A549 (cell line): ENCODE results near the gene SLC12A7. TPM values are rescaled to one million over a fixed set of nuclear protein-coding genes. Genes with fewer than 3 reads are reported as not detected.
A peak's percentile ranks its signal among the peaks of the same experiment; 100 is the strongest.
"Not testable (repeated sequence)": the region's sequence is repeated elsewhere in the genome, so short reads cannot be mapped to it uniquely, and the experiment has no call there.

ENCODE experiments used
- ATAC-seq, 2 experiments: fragments of 200-7000 bp in 1 of 2; fragments of >200 bp in 1 of 2; cut with Nextera tagmentation in 1 of 2; cut with Tn5 transposase in 1 of 2; 3 replicates each; pipeline versions ENCODE4 v1.8.0 to v1.9.1; 2018 to 2020; ENCODE audit warnings: mild to moderate bottlenecking in 1 of 2, moderate library complexity in 1 of 2
- CTCF ChIA-PET: fragments of 300-600 bp; sonication (Branson Sonifier 250); formaldehyde crosslinking; extraction: SDS; loops from one replicate; lab custom pipeline; 2021; ENCODE audit warnings: antibody characterized with exemption, inconsistent platforms; lab: Yijun Ruan, JAX
- POLR2A ChIA-PET: fragments of 350-600 bp; formaldehyde crosslinking; extraction: SDS; loops from one replicate; lab custom pipeline; 2021; ENCODE audit warnings: antibody characterized with exemption, inconsistent platforms; lab: Yijun Ruan, JAX
- DNase-seq, 2 experiments: peaks; one replicate each; pipeline versions ENCODE4 v3.0.0 to v3.0.0-alpha.2; 2011 to 2016; ENCODE audit warnings: low read depth in 1 of 2, low spot score in 1 of 2
- FAIRE-seq: peaks from 2 replicates; lab custom pipeline; 2011; peaks lifted over from hg19 to GRCh38; lab: Jason Lieb, UNC
- H3K27ac ChIP-seq, 2 experiments: fragments of >200 bp; sonication (Bioruptor Twin); formaldehyde crosslinking; 3 replicates each; pipeline ENCODE4 v1.5.1; 2016 to 2017
- H3K4me1 ChIP-seq: fragments of >200 bp; sonication (Bioruptor Twin); formaldehyde crosslinking; 3 replicates; pipeline ENCODE4 v1.6.1; 2016
- H3K4me2 ChIP-seq: fragments of >200 bp; sonication (Bioruptor Twin); formaldehyde crosslinking; 3 replicates; pipeline ENCODE4 v1.6.1; 2016
- H3K4me3 ChIP-seq: fragments of >200 bp; sonication (Bioruptor Twin); formaldehyde crosslinking; 3 replicates; pipeline ENCODE4 v1.5.1; 2016
- H3K9me3 ChIP-seq: fragments of >200 bp; sonication (Bioruptor Twin); formaldehyde crosslinking; 3 replicates; pipeline ENCODE4 v1.6.1; 2016
- ESRRA ChIP-seq: fragments of 150-350 bp; IDR thresholded peaks from 2 replicates; pipeline ENCODE4 v1.6.1; 2014; ENCODE audit warnings: mild to moderate bottlenecking, low read length, borderline replicate concordance
- FOSB ChIP-seq: fragments of 250-450 bp; sonication (Bioruptor Pico); IDR thresholded peaks from 2 replicates; pipeline ENCODE4 v1.5.0; 2020; ENCODE audit warnings: mild to moderate bottlenecking, moderate library complexity
- GATA3 ChIP-seq: IDR thresholded peaks from 2 replicates; pipeline ENCODE4 v1.6.1; 2012; ENCODE audit warnings: borderline replicate concordance
- HOXA7 ChIP-seq: fragments of 250-450 bp; sonication (Bioruptor Pico); IDR thresholded peaks from 2 replicates; pipeline ENCODE4 v1.5.0; 2020; ENCODE audit warnings: mild to moderate bottlenecking, moderate library complexity
- JUNB ChIP-seq: fragments of >200 bp; sonication (Bioruptor Twin); formaldehyde crosslinking; IDR thresholded peaks from 2 replicates; pipeline ENCODE4 v1.6.1; 2016
- NR3C1 ChIP-seq: fragments of >200 bp; sonication (Bioruptor Twin); formaldehyde crosslinking; IDR thresholded peaks from 3 replicates; pipeline ENCODE4 v1.6.1; 2017
- ZC3H11A ChIP-seq: fragments of 450-650 bp; IDR thresholded peaks from 2 replicates; pipeline ENCODE4 v1.6.1; 2014; ENCODE audit warnings: antibody characterized with exemption, mild to moderate bottlenecking
- WGBS: methylation state at CpG from one replicate; pipeline ENCODE4 v1.1.6; 2017; ENCODE audit errors: missing lambda C conversion rate; 5-methylcytosine and 5-hydroxymethylcytosine counted together
- polyA plus RNA-seq, 4 experiments: library from polyadenylated mRNA; depleted of rRNA in 3 of 4; stranded (reverse); fragments of >200 nt; fragmentation: RNase III in 1 of 4; extraction: RNeasy Plus Mini Kit Qiagen cat#74134 plus additional on column Dnase treatment in 1 of 4; gene quantifications; 2 replicates in 3 of 4; 3 replicates in 1 of 4; pipeline ENCODE4 v1.2.3, GENCODE V29; 2011 to 2017
- TF ChIP-seq, protein P1 (sequence below): fragments of 200-600 bp; sonication (generic); IDR thresholded peaks from 2 replicates; pipeline ENCODE4 v1.6.1; 2016; ENCODE audit warnings: antibody characterized with exemption, mild to moderate bottlenecking, moderate library complexity
- TF ChIP-seq, protein P2 (sequence below): fragments of 250-450 bp; sonication (Bioruptor Pico); IDR thresholded peaks from 2 replicates; pipeline ENCODE4 v1.5.0; 2020; ENCODE audit warnings: low read depth, mild to moderate bottlenecking, moderate library complexity

SLC12A7 gene
- polyA plus RNA-seq, 2 of the 4 experiments (the other 2 are of a cell fraction): 11.2 to 22.5 TPM

DNA sequence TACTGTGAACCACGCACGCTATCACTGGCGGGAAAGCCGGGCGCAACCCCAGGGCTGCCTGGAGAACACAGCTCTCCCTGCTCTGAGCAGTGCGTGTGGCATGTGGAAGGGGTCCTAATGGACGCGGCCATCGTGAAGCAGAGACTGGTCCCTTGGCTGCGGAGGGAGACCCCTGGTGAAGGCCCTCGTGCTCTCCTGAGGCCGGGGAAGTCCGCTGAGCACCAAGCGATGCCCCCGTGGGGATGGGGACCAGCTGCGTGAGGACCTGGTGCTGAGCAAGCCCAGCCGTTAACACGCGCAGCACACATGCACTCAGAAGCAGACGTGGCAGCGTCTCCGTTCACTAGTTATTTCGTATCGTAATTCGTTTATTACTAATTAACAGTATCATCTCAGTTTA lies 24.4 kb downstream of the SLC12A7 start (continued):
- TF ChIP-seq, protein P1, sequence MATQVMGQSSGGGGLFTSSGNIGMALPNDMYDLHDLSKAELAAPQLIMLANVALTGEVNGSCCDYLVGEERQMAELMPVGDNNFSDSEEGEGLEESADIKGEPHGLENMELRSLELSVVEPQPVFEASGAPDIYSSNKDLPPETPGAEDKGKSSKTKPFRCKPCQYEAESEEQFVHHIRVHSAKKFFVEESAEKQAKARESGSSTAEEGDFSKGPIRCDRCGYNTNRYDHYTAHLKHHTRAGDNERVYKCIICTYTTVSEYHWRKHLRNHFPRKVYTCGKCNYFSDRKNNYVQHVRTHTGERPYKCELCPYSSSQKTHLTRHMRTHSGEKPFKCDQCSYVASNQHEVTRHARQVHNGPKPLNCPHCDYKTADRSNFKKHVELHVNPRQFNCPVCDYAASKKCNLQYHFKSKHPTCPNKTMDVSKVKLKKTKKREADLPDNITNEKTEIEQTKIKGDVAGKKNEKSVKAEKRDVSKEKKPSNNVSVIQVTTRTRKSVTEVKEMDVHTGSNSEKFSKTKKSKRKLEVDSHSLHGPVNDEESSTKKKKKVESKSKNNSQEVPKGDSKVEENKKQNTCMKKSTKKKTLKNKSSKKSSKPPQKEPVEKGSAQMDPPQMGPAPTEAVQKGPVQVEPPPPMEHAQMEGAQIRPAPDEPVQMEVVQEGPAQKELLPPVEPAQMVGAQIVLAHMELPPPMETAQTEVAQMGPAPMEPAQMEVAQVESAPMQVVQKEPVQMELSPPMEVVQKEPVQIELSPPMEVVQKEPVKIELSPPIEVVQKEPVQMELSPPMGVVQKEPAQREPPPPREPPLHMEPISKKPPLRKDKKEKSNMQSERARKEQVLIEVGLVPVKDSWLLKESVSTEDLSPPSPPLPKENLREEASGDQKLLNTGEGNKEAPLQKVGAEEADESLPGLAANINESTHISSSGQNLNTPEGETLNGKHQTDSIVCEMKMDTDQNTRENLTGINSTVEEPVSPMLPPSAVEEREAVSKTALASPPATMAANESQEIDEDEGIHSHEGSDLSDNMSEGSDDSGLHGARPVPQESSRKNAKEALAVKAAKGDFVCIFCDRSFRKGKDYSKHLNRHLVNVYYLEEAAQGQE: no peak

DNA sequence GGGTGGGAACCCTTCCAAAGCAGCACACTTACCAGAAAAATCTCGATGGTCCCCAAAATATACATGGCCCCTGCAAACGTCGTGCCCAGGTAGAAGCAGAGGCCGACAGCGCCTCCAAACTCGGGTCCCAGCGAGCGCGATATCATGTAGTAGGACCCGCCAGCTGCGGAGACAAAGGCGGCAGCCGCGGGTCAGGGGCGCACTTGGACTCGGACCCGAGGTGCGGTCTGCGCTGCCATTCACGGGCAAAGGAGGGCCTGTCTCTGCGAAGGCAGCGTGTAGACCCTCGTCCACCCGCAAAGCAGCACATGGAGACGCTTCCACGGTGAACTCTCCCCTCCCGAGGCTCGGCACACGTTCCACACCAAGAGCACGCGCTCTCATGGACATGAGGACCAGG lies 25.0 kb downstream of the SLC12A7 start:
- Histone ChIP-seq H3K4me2 (no peak overlapping the region), H3K27ac (no peak overlapping the region), H3K4me3 (no peak overlapping the region), H3K9me3 (no peaks in the 10 kb centered on the region), H3K4me1 (no peaks in the 10 kb centered on the region)
- TF ChIP-seq ZC3H11A (no peak), GATA3 (no peak), JUNB (no peak), HOXA7 (CRISPR knock-in tag) (no peak), ESRRA (no peak)
- ChIA-PET POLR2A (no interaction called here), CTCF (no interaction called here)
- no peak for DNase-seq
- ATAC-seq: no peak
- 95% methylated on average over 28 of the region's 31 CpGs for WGBS
- FAIRE-seq: no peak

DNA sequence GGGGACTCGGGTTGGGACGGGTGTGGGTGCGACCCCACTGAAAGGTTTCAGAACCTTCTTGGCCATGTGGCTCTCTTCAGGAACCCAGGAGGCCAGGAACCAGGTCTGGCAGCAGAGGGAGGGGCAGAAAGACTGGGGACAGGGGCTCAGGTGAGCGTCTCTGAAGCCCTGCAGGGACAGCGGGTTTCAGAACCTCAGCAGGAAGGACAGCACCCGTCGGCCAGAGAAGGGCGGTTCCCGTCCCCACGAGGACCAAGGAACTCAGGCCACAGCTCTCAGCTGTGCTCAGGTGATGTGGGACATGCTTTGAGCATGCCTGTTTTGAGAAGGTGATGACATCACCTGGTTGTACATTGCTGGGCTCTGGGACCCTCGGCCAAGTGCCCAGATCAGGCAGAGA lies 25.7 kb downstream of the SLC12A7 start:
- H3K27ac ChIP-seq: no peak overlapping the region
- DNase-seq (no peak), FAIRE-seq (no peak), ATAC-seq (no peak)
- CTCF ChIA-PET: no interaction called here
- no peaks in the 10 kb centered on the region for H3K9me3 ChIP-seq
- 86% methylated on average over 11 of the region's 11 CpGs for WGBS
- no peaks in the 10 kb centered on the region for H3K4me1 ChIP-seq
- no peak overlapping the region for H3K4me3 ChIP-seq
- TF ChIP-seq NR3C1: no peak
- TF ChIP-seq, protein P1: peak; percentile 49; the same call in 1 of the 2 replicates
- POLR2A ChIA-PET: no interaction called here
- no peak overlapping the region for H3K4me2 ChIP-seq

DNA sequence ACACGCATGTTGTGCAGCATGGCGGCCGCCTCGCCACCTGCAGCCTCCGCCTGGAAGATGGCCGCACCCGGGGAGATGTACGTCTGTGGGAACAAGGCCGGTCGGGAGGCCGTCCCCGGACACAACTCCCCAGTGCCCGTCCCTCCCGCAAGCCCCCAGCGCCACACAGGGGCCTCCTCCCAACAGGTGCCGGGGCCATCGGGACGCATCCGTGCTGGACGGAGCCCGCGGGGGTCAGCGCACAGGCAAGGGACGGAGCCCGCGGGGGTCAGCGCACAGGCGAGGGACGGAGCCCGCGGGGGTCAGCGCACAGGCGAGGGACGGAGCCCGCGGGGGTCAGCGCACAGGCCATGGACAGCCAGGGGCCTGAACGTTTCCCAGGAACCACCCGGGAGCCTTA lies 26.5 kb downstream of the SLC12A7 start:
- Histone ChIP-seq H3K4me3 (no peak overlapping the region), H3K4me1 (no peaks in the 10 kb centered on the region), H3K4me2 (no peak overlapping the region), H3K27ac (no peak overlapping the region), H3K9me3 (no peaks in the 10 kb centered on the region)
- TF ChIP-seq FOSB (CRISPR knock-in tag): no peak
- TF ChIP-seq ZC3H11A: no peak
- ChIA-PET POLR2A (no interaction called here), CTCF (interaction anchor here (1.5 kb wide), 2 partner anchors 19 to 82 kb away, joined by 3 read pairs; no protein-coding TSS in a partner anchor)
- DNase-seq: no peak
- WGBS: 97% methylated on average over 26 of the region's 39 CpGs
- FAIRE-seq: no peak
- no peak for ATAC-seq

DNA sequence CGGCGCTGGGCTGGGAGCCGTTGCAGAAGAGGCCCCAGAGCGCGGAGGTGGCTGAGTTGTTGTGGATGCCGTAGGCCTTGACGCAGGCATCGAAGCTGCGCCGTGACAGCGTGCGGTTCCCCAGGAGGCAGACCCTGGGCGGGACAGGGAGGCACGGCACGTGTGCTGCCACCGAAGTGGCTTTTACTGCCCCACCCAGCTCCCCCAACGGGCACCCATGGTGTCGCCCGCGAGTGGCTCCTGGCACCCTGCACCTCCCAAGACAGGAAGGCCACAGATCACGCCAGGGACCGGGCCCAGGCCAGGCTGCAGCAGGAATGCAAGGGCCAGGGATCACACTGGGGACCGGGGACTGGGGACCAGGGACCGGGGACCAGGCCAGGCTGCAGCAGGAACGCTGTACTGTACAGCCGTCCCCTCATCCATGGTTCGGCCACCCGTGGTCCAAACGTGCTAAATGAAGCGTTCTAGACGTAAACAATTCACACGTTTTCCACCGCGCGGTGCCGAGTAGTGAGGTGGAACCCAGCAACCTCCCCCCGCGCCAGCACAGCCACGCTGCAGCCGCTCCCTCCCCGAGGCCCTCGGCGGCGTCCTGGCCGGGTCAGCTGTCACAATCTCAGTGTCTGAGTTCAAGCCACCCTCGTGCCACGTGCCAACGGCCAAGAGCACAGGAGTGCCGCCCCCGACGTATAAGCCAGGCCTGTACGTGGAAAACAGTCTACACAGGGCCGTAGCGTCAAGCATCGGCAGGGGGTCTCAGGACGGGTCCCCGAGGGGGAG lies 27.8 kb downstream of the SLC12A7 start:
- no peak overlapping the region for H3K4me3 ChIP-seq
- ChIA-PET CTCF (interaction anchor here (1.5 kb wide), 2 partner anchors 18 to 84 kb away, joined by 3 read pairs; no protein-coding TSS in a partner anchor), POLR2A (no interaction called here)
- TF ChIP-seq, protein P2, sequence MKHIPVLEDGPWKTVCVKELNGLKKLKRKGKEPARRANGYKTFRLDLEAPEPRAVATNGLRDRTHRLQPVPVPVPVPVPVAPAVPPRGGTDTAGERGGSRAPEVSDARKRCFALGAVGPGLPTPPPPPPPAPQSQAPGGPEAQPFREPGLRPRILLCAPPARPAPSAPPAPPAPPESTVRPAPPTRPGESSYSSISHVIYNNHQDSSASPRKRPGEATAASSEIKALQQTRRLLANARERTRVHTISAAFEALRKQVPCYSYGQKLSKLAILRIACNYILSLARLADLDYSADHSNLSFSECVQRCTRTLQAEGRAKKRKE (CRISPR knock-in tag): no peak
- H3K4me1 ChIP-seq: no peaks in the 10 kb centered on the region
- WGBS: 87% methylated on average over 38 of the region's 57 CpGs
- no peak overlapping the region for H3K4me2 ChIP-seq
- ATAC-seq (no peak), DNase-seq (no peak), FAIRE-seq (no peak)
- H3K27ac ChIP-seq: no peak overlapping the region
- no peaks in the 10 kb centered on the region for H3K9me3 ChIP-seq

DNA sequence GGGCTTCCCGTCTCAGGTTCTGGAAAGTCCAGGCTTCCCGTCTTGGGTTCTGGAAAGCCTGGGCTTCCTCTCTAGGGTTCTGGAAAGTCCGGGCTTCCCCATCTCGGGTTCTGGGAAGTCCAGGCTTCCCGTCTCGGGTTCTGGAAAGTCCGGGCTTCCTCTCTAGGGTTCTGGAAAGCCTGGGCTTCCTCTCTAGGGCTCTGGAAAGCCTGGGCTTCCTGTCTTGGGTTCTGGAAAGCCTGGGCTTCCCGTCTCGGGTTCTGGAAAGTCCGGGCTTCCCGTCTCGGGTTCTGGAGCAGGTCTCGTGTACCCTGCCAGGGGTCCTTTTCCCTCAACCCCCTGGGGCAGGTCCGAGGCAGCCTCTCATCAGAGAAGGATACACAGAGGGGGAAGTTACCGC lies 28.8 kb downstream of the SLC12A7 start:
- H3K9me3 ChIP-seq, CTCF ChIA-PET, H3K27ac ChIP-seq, FAIRE-seq, ATAC-seq, H3K4me2 ChIP-seq, POLR2A ChIA-PET, H3K4me3 ChIP-seq, H3K4me1 ChIP-seq, DNase-seq: not testable (repeated sequence)
- WGBS: 74% methylated on average over 15 of the region's 15 CpGs
